HG02623 (cell line): Measurements from ENCODE around the gene PCNX1.
"Not testable (repeated sequence)": the region's sequence is repeated elsewhere in the genome, so short reads cannot be mapped to it uniquely, and the experiment has no call there.

Experiments used
- ATAC-seq: cut with Tn5 transposase; IDR thresholded peaks from one replicate; pipeline ENCODE4 v1.9.1; 2021; ENCODE audit warnings: moderate library complexity; ENCODE audit not compliant: unreplicated experiment

The PCNX1 gene

GRCh38 chr14:71117839-71118743 is 210.8 kb downstream of the PCNX1 start:
- ATAC-seq = no peak

- no peak for ATAC-seq
Measured at GRCh38 chr14:71119075-71119474, 211.8 kb downstream of the PCNX1 start.

GRCh38 chr14:71119832-71120231 is 212.6 kb downstream of the PCNX1 start:
- no peak for ATAC-seq

- no peak for ATAC-seq
Measured at GRCh38 chr14:71121001-71121400, 213.7 kb downstream of the PCNX1 start.

- ATAC-seq = no peak
Measured at GRCh38 chr14:71121711-71122110, 214.5 kb downstream of the PCNX1 start.

- no peak for ATAC-seq
Measured at GRCh38 chr14:71122866-71123565, 215.8 kb downstream of the PCNX1 start.

GRCh38 chr14:71123579-71124135 is 216.4 kb downstream of the PCNX1 start:
- ATAC-seq = no peak

GRCh38 chr14:71129716-71130490 is 222.6 kb downstream of the PCNX1 start:
- ATAC-seq = not testable (repeated sequence)

GRCh38 chr14:71130491-71131179 is 223.4 kb downstream of the PCNX1 start:
- ATAC-seq = no peak

- no peak for ATAC-seq
Measured at GRCh38 chr14:71133296-71133695, 226.0 kb downstream of the PCNX1 start.

- no peak for ATAC-seq
Measured at GRCh38 chr14:71135496-71135895, 228.2 kb downstream of the PCNX1 start.

- no peak for ATAC-seq
Measured at GRCh38 chr14:71135911-71136310, 228.7 kb downstream of the PCNX1 start.

- no peak for ATAC-seq
Measured at GRCh38 chr14:71136386-71137060, 229.3 kb downstream of the PCNX1 start.

GRCh38 chr14:71137536-71138447 is 230.5 kb downstream of the PCNX1 start:
- ATAC-seq = no peak

- no peak for ATAC-seq
Measured at GRCh38 chr14:71138448-71139293, 231.4 kb downstream of the PCNX1 start.

- no peak for ATAC-seq
Measured at GRCh38 chr14:71139294-71139946, 232.2 kb downstream of the PCNX1 start.

- ATAC-seq = no peak
Measured at GRCh38 chr14:71140157-71140556, 232.9 kb downstream of the PCNX1 start.
